CD4-positive, alpha-beta T cell treated with Interleukin-12 subunit alpha and Interleukin-12 subunit beta, for 1 hour (primary cell): ENCODE data around the gene SLC4A7.
"Not testable (repeated sequence)": the region's sequence is repeated elsewhere in the genome, so short reads cannot be mapped to it uniquely, and the experiment has no call there.

Source experiments
- DNase-seq: peaks from one replicate; pipeline ENCODE4 v3.0.0-alpha.2; 2020

Gene SLC4A7

GRCh38 chr3:27484015-27484844 lies at the start of gene SLC4A7:
Gene SLC4A7 (minus strand): TSS chr3:27484384. CDS start chr3:27484126, 258 bp downstream.
- DNase-seq: peak; percentile 99

GRCh38 chr3:27533261-27533607 lies 49.0 kb upstream of the SLC4A7 start:
- no peak for DNase-seq

GRCh38 chr3:27532426-27533260 lies 48.5 kb upstream of the SLC4A7 start:
- no peak for DNase-seq

GRCh38 chr3:27531193-27531751 lies 47.1 kb upstream of the SLC4A7 start:
- DNase-seq: not testable (repeated sequence)

DNA sequence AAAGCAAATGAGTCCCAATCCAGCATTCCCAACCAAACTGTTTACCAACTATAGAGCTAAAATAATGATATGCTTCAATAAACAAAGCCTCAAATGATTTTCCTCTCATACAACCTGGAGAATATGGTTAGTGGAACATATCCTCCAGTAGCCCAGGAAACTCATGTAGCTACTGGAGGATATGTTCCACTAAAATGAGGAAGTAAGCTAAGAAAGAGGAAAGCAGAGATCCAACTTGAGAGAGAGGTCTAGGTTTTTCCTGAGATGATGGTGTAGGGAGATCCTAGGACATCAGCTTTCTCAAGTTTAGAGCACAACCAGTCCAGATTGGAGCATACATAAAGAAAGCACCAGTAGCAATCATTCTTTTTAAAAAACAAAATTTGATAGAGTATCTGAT lies 44.6 kb upstream of the SLC4A7 start:
- DNase-seq: no peak

GRCh38 chr3:27526614-27527315 lies 42.6 kb upstream of the SLC4A7 start:
- no peak for DNase-seq

- DNase-seq: no peak
These were observed 37.7 kb upstream of the SLC4A7 start for GRCh38 chr3:27521872-27522265.

- no peak for DNase-seq
These were observed 37.1 kb upstream of the SLC4A7 start for GRCh38 chr3:27521179-27521871.

DNA sequence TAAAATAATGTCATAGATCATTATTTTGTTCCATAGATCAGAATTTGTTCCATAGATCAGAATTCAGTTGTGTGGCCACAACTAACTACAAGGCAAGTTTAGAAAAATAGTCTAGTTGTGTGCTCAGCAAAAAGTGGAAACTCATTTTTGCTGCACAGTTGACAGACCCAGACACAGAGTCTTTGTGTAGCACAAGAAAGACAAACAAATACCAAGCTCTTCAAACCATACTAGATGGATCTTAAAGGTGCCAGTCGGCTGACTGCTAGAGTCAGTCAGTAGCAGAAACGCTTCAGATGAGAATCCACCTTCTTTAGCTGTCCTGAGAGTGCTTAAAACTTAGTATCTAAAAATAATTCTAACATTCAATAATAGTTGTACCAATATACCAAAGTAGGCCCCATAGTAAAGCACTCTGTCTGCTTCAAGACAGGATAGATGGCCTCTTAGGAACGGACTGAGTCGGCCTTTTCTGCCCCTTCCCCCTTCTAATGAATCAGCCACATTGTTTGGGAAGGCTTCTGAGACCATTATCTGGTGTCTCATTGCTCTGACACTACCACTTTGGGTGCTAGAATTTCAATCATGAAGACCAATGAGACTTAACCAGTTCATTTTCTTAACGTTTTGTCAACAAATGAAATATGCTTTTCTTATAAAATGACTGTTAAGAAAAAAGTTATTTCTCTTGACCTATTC lies 27.7 kb upstream of the SLC4A7 start:
- DNase-seq: no peak

GRCh38 chr3:27509376-27509775 lies 25.2 kb upstream of the SLC4A7 start:
- DNase-seq: no peak

DNA sequence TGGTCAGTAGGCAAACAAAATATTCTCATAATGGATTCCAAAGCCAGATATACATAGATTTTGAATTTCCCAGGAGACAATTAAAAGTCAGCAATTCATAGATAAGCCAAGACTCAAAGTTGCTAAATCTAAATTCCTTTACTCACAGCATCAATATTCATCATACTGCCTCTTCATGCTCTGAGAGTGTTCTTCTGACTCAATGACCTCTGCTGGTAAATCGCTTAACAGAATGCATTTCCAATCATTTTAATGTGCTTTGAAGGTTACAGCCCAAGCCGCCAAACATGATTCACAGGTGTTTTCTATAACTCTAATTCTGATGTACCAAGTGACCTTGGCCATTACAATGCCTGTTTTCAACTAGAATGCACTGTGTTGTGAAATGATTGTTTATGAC lies 24.2 kb upstream of the SLC4A7 start:
- DNase-seq: no peak

DNA sequence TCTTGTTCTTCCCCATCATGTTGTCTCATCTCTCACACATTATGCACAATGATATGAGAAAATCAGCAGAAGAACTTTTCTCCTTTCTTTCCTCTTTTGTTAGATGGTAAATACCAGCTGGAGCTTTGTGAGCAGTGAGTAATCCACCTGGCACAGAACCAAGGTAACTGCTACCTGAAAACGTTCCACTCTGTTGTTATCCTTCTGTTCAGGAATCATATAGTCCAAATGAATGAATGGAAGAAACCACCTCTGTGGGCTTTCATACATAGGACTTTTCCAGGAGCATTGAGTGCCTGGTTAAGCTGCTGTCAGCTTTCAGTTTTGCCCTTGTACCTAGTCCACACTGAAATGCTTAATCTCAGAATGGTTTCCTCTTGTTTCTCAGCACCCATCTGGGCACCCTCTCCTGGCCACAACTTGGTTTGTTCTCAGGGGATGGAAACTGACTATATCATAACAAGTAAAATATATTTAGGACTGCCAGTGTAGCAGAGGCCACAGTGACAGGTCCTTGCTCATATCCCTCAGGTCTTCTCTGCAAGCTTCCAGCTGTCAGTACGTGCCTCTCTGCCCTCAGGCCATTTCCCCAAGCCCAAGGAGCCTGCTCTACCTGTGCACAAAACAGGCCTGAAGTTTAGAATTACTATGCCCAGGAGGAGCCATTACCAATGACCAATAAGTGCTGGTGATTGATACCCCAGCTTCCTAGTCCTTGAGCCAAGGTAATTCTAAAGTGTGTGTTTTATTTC lies 23.5 kb upstream of the SLC4A7 start:
- DNase-seq: no peak

DNA sequence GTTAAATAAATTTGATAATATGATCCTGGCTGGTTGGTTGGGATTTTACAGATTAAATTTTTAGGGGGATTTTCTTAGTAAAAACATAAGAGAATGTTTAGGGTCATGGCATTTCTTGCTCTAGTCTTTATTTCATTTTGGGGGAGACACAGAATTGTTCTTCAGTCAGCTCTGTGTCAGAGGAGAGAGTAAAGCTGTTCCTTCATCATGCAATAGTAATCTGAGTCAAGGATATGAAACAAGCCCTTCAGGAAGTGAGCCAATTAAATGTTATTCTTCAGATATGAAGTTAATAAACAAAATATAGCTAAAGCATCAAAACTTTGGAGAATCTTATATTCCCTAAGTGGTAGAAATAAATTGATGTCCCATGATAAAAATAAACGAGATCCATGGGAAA lies 22.9 kb upstream of the SLC4A7 start:
- DNase-seq: no peak

DNA sequence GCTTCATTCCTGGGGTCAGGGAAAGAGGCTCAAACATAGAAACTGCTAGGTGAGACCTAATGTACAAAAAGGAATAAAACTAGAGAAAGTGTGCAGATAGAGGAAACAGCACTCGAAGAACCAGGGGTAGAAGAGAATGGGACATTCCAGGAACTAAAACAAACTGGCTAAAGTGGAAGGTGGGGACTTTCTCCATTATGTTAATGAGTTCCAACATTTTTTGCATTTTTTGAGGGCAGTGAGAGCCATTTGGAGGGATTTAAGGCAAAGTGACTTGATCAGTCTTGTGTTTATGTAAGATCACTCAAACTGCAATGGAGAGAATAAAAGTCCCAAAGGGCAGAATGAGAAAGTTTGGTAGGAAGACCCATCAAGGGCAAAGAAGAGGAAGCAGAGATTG lies 20.6 kb upstream of the SLC4A7 start:
- DNase-seq: no peak

DNA sequence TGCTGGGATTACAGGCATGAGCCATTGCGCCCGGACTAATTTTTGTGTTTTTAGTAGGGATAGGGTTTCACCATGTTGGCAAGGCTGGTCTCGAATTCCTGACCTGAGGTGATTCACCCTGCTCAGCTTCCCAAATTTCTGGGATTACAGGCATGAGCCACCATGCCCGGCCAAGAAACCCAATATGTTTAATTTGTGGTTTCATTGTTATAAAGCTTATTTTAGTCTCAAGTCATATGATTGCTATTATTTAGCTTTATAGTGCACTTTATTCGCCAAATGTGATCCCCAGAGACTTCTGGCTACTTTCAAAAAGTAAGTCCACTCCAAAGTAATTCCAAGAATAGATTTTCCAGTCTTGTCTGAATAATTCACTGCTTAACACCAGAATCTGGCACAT lies 19.3 kb upstream of the SLC4A7 start:
- DNase-seq: no peak

DNA sequence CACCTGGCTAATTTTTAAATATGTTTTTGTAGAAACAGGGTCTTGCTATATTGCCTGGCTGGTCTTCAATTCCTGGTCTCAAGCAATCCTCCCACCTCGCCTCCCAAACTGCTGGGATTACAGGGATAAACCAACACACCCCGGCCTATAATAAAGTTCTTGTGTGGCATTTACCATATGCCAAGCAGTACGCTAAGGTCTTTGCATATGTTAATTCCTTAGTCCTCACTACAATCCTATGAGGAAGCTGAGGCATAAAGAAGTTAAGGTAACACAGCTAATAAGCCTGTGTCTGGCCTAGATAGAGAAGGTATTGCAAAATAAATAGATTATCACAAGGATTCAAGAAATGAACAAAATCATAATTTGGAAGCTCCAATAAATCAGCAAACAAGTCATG lies 17.6 kb upstream of the SLC4A7 start:
- no peak for DNase-seq

GRCh38 chr3:27500986-27501385 lies 16.8 kb upstream of the SLC4A7 start:
- no peak for DNase-seq

- no peak for DNase-seq
These were observed 15.9 kb upstream of the SLC4A7 start for GRCh38 chr3:27500035-27500434.

- DNase-seq: no peak
These were observed 10.6 kb upstream of the SLC4A7 start for GRCh38 chr3:27494784-27495183.

DNA sequence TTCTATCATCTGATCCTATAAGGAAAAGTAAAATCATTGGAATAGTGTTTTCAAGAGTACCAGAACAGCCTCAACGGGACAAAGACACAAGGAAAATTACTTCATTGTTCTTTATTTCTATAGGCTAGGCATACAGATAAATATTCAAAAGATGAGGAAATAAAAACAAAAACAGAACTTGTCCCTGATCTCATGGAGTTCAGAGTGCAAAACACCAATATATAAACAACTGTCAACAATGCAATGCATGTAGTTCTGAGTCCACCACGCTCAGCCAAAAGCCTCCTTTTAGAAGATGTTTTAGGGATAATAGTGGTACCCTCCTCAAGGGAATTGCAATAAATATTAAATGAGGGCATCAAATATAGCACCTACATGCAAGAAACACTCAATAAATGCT lies 4.6 kb upstream of the SLC4A7 start:
- no peak for DNase-seq

GRCh38 chr3:27487383-27487782 lies 3.2 kb upstream of the SLC4A7 start:
- no peak for DNase-seq
